ENCODE results near the gene IFITM1.

Gene IFITM1

GRCh38 chr11:276219-276618 lies 37.6 kb upstream of the IFITM1 start:
- Histone ChIP-seq H3K9me3 (ENCODE audit: control insufficient read depth in 2 of 2, low read length in 2 of 2) (no peaks in the 10 kb centered on the region), H3K4me1 (ENCODE audit: control insufficient read depth, insufficient read depth, low read length) (peaks cover 16% of the 10 kb centered on the region), H3K27me3 (ENCODE audit: control insufficient read depth in 1 of 2, insufficient read depth in 2 of 2, low read length in 2 of 2) (peaks cover 18 to 27% of the 10 kb centered on the region in 2 donors), H3K4me3 (ENCODE audit: low read length in 2 of 2) (no peak overlapping the region), H3K36me3 (ENCODE audit: control insufficient read depth in 2 of 2, insufficient read depth in 2 of 2, low read length in 2 of 2) (no peaks in the 10 kb centered on the region), H3K27ac (ENCODE audit: low read length) (no peak overlapping the region), H3K9ac (ENCODE audit: low read length in 2 of 2) (no peak overlapping the region)

DNA sequence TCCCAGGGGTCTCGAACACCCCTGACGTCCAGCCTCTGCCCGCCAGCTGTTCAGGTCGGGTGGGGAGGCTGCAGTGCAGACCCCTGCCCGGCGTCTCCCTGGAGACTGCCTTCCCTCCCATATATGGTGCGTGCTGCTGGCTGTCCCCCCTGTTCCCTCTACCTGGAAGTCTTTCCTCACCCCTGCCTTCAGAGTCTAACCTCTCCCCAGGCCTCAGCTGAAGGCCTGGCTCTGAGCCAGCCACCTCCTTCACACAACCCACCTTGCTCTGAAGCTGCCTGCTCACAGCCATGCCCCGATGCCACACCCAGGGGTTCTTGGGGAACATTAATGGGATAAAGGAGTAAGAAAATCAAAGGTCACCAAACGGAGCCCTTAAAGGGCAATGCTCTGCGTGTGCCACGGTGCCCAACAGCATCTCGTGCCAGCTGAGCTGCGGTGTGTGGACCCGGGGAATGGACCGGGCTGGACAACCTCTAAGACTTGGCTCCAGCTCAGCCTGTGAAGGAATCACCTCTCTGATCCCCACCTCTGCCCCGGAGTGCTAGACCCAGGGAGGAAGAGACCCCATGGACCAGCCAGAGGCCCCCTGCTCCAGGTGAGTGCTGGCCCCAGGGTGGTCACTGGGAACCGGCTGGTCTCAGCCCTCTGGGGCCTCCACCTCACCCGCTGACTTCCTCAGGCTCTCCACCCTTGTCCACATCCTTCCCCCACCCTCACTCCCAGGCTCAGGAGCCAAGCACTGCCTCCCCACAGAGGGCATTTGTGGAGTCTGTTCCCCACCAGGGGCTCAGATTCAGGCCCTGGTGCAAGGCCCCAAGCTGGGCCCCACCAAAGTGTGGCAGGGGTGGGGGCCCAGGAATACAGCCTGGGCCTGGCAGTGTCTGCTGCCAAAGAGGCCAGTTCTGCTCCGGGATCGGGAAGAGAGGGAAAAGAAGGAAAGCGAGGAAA lies 35.6 kb upstream of the IFITM1 start, which contains the start of gene NLRP6:
Gene NLRP6 (plus strand): TSS at position 407 of the 951 bp plus-strand sequence. CDS start 163 bp downstream, at position 570.
- H3K27me3 ChIP-seq (ENCODE audit: control insufficient read depth in 1 of 2, insufficient read depth in 2 of 2, low read length in 2 of 2), result peaks cover 36 to 46% of the 10 kb centered on the region in 2 donors

DNA sequence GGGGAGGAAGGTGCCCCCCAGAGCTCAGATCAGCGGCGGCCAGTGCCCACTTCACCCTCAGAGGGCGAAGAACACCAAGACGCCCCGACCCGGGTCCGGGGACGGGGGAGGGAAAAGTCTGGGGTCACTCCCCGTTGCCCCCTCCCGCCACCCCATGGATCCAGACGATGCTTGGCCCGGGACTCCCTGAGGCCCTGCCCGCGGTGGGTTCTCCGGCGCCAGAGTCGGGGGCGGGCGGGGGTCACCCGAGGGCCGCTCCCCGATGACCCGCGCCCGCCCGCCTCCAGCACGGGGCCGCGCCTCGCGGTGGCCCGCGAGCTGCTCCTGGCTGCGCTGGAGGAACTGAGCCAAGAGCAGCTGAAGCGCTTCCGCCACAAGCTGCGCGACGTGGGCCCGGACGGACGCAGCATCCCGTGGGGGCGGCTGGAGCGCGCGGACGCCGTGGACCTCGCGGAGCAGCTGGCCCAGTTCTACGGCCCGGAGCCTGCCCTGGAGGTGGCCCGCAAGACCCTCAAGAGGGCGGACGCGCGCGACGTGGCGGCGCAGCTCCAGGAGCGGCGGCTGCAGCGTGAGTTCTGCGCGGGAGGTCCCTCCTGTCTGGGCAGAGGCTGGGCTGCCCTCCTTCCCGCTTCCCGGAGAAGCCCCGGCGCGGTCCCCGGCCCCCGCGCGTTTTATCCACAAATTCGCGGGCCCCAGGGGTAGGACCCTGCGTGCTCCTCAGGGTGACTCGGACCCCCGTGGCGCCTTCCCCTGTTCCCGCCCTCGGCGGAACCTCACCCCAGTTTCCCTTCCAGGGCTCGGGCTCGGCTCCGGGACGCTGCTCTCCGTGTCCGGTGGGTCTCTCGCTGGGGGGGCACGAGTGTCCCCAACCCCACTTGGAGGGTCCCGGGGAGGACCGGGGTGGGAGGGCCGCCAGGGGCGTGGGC lies 34.5 kb upstream of the IFITM1 start:
- Histone ChIP-seq H3K9me3 (ENCODE audit: control insufficient read depth in 2 of 2, low read length in 2 of 2) (no peaks in the 10 kb centered on the region), H3K36me3 (ENCODE audit: control insufficient read depth in 2 of 2, insufficient read depth in 2 of 2, low read length in 2 of 2) (no peaks in the 10 kb centered on the region), H3K27ac (ENCODE audit: low read length) (no peak overlapping the region), H3K27me3 (ENCODE audit: control insufficient read depth in 1 of 2, insufficient read depth in 2 of 2, low read length in 2 of 2) (peaks cover 41 to 51% of the 10 kb centered on the region in 2 donors), H3K4me3 (ENCODE audit: low read length in 2 of 2) (no peak overlapping the region), H3K4me1 (ENCODE audit: control insufficient read depth, insufficient read depth, low read length) (peaks cover 19% of the 10 kb centered on the region), H3K9ac (ENCODE audit: low read length in 2 of 2) (no peak overlapping the region)

More for the DNA sequence above, 35.6 kb upstream of the IFITM1 start, which contains the start of gene NLRP6:
- Histone ChIP-seq H3K9ac (ENCODE audit: low read length in 2 of 2) (no peak within 1 kb of the TSS), H3K36me3 (ENCODE audit: control insufficient read depth in 2 of 2, insufficient read depth in 2 of 2, low read length in 2 of 2) (no peaks in the 10 kb centered on the region), H3K9me3 (ENCODE audit: control insufficient read depth in 2 of 2, low read length in 2 of 2) (no peaks in the 10 kb centered on the region), H3K27ac (ENCODE audit: low read length) (no peak within 1 kb of the TSS), H3K4me3 (ENCODE audit: low read length in 2 of 2) (no peak within 1 kb of the TSS), H3K4me1 (ENCODE audit: control insufficient read depth, insufficient read depth, low read length) (peaks cover 19% of the 10 kb centered on the region)

DNA sequence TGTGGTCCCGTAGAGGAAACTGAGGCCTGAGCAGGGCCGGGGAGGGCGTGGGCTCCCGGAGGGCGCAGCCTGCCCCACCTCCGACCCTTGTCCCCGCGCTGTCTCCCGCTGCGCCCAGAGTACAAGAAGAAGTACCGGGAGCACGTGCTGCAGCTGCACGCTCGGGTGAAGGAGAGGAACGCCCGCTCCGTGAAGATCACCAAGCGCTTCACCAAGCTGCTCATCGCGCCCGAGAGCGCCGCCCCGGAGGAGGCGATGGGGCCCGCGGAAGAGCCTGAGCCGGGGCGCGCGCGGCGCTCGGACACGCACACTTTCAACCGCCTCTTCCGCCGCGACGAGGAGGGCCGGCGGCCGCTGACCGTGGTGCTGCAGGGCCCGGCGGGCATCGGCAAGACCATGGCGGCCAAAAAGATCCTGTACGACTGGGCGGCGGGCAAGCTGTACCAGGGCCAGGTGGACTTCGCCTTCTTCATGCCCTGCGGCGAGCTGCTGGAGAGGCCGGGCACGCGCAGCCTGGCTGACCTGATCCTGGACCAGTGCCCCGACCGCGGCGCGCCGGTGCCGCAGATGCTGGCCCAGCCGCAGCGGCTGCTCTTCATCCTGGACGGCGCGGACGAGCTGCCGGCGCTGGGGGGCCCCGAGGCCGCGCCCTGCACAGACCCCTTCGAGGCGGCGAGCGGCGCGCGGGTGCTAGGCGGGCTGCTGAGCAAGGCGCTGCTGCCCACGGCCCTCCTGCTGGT lies 33.7 kb upstream of the IFITM1 start:
- no peaks in the 10 kb centered on the region for H3K36me3 ChIP-seq (ENCODE audit: control insufficient read depth in 2 of 2, insufficient read depth in 2 of 2, low read length in 2 of 2)
- peaks cover 19% of the 10 kb centered on the region for H3K4me1 ChIP-seq (ENCODE audit: control insufficient read depth, insufficient read depth, low read length)
- H3K4me3 ChIP-seq (ENCODE audit: low read length in 2 of 2), result peak overlapping the region in 1 of 2 donors; percentile 40
- no peak overlapping the region for H3K27ac ChIP-seq (ENCODE audit: low read length)
- H3K9ac ChIP-seq (ENCODE audit: low read length in 2 of 2), result no peak overlapping the region
- no peaks in the 10 kb centered on the region for H3K9me3 ChIP-seq (ENCODE audit: control insufficient read depth in 2 of 2, low read length in 2 of 2)
- peaks cover 42 to 56% of the 10 kb centered on the region in 2 donors for H3K27me3 ChIP-seq (ENCODE audit: control insufficient read depth in 1 of 2, insufficient read depth in 2 of 2, low read length in 2 of 2)

- Histone ChIP-seq H3K36me3 (ENCODE audit: control insufficient read depth in 2 of 2, insufficient read depth in 2 of 2, low read length in 2 of 2) (no peaks in the 10 kb centered on the region), H3K27ac (ENCODE audit: low read length) (no peak overlapping the region), H3K4me1 (ENCODE audit: control insufficient read depth, insufficient read depth, low read length) (peaks cover 19% of the 10 kb centered on the region), H3K27me3 (ENCODE audit: control insufficient read depth in 1 of 2, insufficient read depth in 2 of 2, low read length in 2 of 2) (peaks cover 45 to 57% of the 10 kb centered on the region in 2 donors), H3K9me3 (ENCODE audit: control insufficient read depth in 2 of 2, low read length in 2 of 2) (no peaks in the 10 kb centered on the region), H3K9ac (ENCODE audit: low read length in 2 of 2) (no peak overlapping the region), H3K4me3 (ENCODE audit: low read length in 2 of 2) (peak overlapping the region in 1 of 2 donors; percentile 29)
Measured at GRCh38 chr11:280706-281485, 32.9 kb upstream of the IFITM1 start.

GRCh38 chr11:281486-282161 lies 32.2 kb upstream of the IFITM1 start:
- H3K27me3 ChIP-seq (ENCODE audit: control insufficient read depth in 1 of 2, insufficient read depth in 2 of 2, low read length in 2 of 2), result peaks cover 46 to 57% of the 10 kb centered on the region in 2 donors
- no peak overlapping the region for H3K9ac ChIP-seq (ENCODE audit: low read length in 2 of 2)
- H3K4me1 ChIP-seq (ENCODE audit: control insufficient read depth, insufficient read depth, low read length), result peaks cover 19% of the 10 kb centered on the region
- H3K4me3 ChIP-seq (ENCODE audit: low read length in 2 of 2), result no peak overlapping the region
- no peaks in the 10 kb centered on the region for H3K36me3 ChIP-seq (ENCODE audit: control insufficient read depth in 2 of 2, insufficient read depth in 2 of 2, low read length in 2 of 2)
- no peaks in the 10 kb centered on the region for H3K9me3 ChIP-seq (ENCODE audit: control insufficient read depth in 2 of 2, low read length in 2 of 2)
- H3K27ac ChIP-seq (ENCODE audit: low read length), result no peak overlapping the region

DNA sequence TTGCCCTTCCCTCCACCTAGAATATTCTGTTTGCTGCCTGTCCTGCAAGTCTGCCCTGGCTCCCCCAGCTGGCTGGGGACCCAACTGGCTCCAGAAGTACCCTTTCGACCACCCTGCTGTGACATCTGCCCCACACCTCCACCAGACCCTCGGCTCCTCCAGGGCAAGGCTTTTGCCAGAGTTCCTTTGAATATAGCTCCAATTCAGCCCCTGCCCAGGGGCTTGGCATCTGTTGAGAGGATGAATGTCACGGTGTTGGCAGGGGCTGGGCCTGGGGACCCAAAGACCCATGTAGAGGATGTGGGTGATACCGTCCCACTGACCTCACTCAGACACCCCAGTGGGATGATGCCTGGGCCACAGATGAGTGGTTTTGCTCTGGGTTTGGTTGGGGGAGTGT lies 31.7 kb upstream of the IFITM1 start:
- Histone ChIP-seq H3K9me3 (ENCODE audit: control insufficient read depth in 2 of 2, low read length in 2 of 2) (no peaks in the 10 kb centered on the region), H3K27ac (ENCODE audit: low read length) (no peak overlapping the region), H3K9ac (ENCODE audit: low read length in 2 of 2) (no peak overlapping the region), H3K27me3 (ENCODE audit: control insufficient read depth in 1 of 2, insufficient read depth in 2 of 2, low read length in 2 of 2) (peaks cover 47 to 57% of the 10 kb centered on the region in 2 donors), H3K4me3 (ENCODE audit: low read length in 2 of 2) (no peak overlapping the region), H3K36me3 (ENCODE audit: control insufficient read depth in 2 of 2, insufficient read depth in 2 of 2, low read length in 2 of 2) (no peaks in the 10 kb centered on the region), H3K4me1 (ENCODE audit: control insufficient read depth, insufficient read depth, low read length) (peaks cover 19% of the 10 kb centered on the region)

- no peak overlapping the region for H3K27ac ChIP-seq (ENCODE audit: low read length)
Measured at GRCh38 chr11:282630-283360, 31.0 kb upstream of the IFITM1 start.

More at GRCh38 chr11:282630-283360, 31.0 kb upstream of the IFITM1 start:
- no peaks in the 10 kb centered on the region for H3K36me3 ChIP-seq (ENCODE audit: control insufficient read depth in 2 of 2, insufficient read depth in 2 of 2, low read length in 2 of 2)
- H3K4me3 ChIP-seq (ENCODE audit: low read length in 2 of 2), result no peak overlapping the region
- peaks cover 21% of the 10 kb centered on the region for H3K4me1 ChIP-seq (ENCODE audit: control insufficient read depth, insufficient read depth, low read length)
- no peak overlapping the region for H3K9ac ChIP-seq (ENCODE audit: low read length in 2 of 2)
- no peaks in the 10 kb centered on the region for H3K9me3 ChIP-seq (ENCODE audit: control insufficient read depth in 2 of 2, low read length in 2 of 2)
- peaks cover 47 to 57% of the 10 kb centered on the region in 2 donors for H3K27me3 ChIP-seq (ENCODE audit: control insufficient read depth in 1 of 2, insufficient read depth in 2 of 2, low read length in 2 of 2)

Data from stomach smooth muscle (tissue), 2 donors.